HG03135 (cell line): Measurements from ENCODE around the gene TMED9.
A peak's percentile ranks its signal among the peaks of the same experiment; 100 is the strongest.

ENCODE experiments used
- ATAC-seq: cut with Tn5 transposase; IDR thresholded peaks from one replicate; pipeline ENCODE4 v1.9.1; 2021; ENCODE audit warnings: mild to moderate bottlenecking, moderate library complexity; ENCODE audit not compliant: unreplicated experiment

The TMED9 gene

DNA sequence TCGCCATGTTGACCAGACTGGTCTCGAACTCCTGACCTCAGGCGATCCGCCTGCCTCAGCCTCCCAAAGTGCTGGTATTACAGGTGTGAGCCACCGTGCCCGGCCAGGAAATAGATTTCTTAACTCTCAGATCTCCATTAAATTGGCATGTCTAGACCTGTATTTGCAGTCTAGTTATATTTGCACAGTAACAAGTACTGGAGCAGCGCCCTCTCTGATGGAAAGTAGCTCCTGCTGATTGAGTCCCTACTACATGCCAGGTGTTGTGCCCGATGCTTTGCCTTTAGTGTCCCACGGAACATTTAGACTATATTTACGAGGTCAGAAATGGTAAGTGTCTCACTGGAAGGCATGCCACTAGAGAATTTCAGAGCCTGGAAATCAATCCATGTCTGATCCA is 15.8 kb upstream of the TMED9 start:
- ATAC-seq = no peak

DNA sequence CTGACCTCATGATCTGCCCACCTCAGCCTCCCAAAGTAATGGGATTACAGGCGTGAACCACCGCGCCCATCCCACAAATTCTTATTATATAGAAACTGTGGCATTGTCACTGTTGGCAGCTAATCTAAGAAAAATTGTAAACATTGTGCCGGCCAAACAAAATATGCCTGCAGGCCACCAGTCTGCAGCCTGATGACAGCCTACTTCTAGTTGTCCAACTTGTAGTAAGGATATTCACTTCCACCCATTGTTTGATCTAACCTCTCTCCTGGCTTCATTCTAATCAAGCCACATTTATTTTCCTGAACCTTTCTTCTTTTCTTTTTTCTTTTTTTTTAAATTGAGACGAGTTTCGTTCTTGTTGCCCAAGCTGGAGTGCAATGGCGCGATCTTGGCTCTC is 13.7 kb upstream of the TMED9 start:
- no peak for ATAC-seq

DNA sequence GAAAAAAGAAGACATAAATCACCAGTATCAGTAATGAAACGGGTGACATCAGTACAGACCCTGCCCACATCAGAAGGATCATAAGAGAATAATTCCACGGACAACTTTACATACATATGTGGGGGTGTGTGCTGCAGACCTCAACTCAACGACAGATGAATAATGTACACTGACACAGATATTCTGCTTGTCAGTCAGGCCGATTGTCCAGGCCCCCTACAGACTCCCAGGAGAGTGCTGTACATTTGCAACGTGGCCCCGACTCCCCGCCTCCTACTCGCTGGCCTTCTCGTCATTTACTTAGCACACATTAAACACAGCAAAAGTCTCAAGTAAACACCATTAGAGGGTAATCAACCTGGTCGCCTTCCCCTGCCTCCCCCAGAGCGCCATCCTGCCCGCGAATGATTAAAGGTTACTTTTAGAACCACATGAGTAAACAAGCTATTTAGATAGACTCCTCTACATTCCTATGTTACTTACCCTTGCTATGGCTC is 3.5 kb upstream of the TMED9 start:
- ATAC-seq = no peak

DNA sequence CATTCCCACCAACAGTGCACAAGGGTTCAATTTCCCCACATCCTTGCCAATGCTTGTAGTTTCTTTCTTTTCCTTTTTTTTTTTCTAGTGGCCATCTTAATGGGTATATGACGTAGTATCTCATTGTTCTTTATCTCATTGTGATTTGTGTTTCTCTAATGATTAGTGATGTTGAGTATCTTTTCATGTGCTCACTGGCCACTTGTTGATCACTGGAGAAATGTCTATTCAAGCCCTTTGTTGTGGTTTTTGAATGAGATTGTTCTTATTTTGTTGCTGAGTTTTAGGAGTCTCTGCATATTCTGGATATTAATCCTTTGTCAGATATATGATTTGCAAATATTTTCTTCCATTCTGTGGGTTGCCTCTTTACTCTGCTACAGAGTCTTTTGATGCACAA is 1.6 kb upstream of the TMED9 start:
- ATAC-seq = no peak

DNA sequence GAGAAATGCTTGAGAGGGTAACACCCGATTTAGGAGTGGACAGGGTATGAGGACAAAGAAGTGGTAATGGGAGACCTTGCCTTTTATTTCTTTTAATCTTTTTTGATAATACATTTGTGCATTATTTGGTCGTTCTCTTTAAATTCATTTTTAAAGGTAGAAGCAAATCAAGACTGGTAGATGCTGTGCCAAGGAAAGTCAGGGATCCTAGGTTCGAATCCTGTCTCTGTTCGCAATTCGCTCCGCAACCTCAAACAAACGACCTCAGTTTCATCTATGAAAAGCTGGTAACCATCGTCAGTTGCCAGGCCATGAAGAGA is 353 bp upstream of the TMED9 start:
- ATAC-seq = no peak

DNA sequence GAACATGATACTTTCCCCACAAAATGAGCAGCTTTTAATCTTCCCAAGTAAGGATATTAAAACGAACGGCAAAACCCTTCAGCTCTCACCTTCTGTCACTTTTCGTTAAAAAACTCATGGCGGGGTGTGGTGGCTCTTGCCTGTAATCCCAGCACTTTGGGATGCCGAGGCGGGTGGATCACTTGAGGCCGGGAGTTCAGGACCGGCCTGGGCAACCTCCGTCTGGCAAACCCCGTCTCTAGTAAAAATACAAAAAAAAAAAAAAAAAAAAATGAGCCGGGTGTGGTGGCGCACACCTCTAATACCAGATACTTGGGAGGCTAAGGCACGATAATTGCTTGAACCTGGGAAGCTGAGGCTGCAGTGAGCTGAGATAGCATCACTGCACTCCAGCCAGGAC is 902 bp downstream of the TMED9 start:
- no peak for ATAC-seq

DNA sequence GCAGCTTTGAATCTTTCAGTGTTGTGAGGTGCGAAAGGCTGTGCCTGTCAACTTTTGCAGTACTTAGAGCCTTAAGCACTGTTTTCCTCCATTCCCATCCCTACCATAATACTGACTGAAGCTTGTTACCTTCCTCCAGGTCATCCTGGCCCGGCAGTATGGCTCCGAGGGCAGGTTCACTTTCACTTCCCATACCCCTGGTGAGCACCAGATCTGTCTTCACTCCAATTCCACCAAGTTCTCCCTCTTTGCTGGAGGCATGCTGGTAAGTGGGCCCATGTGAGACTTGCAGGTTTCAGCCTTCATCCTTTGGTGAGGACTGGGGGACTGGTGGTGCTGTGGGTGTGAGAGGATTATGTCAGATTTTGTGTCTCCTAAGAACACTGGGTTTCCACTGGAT is 1.5 kb downstream of the TMED9 start:
- ATAC-seq = no peak

DNA sequence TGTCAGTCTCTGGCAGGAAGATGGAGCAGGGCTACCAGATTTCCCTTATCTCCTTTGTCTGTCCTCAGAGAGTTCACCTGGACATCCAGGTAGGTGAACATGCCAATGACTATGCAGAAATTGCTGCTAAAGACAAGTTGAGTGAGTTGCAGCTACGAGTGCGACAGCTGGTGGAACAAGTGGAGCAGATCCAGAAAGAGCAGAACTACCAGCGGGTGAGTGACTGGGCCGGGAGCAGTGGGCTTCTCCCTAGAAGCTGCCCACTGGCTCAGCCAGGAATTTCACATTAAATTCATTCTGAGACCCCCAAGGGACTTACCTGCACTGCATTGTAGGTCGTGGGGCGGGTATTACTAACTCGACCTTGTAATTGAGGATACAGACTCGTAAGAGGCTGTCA is 2.1 kb downstream of the TMED9 start:
- no peak for ATAC-seq

DNA sequence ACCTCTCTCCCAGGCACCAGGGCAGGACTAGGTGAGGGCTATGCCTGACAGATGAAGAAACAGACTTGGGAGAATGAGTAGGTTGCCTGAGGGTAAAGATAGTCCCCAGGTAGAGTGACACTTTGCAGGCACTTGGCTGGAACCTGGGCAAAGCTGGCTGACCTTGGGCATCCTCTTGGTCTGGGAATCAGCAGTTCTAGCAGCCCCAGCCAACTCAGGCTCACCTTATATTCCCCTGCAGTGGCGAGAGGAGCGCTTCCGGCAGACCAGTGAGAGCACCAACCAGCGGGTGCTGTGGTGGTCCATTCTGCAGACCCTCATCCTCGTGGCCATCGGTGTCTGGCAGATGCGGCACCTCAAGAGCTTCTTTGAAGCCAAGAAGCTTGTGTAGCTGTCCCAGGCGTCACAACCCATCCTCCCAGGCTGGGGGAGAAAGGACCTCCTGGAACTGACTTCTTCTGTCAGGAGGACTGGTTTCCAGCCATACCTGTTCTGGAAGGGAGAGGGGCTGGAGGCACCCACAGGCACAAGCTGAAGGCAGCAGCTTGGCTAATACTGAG is 3.1 kb downstream of the TMED9 start:
- ATAC-seq = no peak

DNA sequence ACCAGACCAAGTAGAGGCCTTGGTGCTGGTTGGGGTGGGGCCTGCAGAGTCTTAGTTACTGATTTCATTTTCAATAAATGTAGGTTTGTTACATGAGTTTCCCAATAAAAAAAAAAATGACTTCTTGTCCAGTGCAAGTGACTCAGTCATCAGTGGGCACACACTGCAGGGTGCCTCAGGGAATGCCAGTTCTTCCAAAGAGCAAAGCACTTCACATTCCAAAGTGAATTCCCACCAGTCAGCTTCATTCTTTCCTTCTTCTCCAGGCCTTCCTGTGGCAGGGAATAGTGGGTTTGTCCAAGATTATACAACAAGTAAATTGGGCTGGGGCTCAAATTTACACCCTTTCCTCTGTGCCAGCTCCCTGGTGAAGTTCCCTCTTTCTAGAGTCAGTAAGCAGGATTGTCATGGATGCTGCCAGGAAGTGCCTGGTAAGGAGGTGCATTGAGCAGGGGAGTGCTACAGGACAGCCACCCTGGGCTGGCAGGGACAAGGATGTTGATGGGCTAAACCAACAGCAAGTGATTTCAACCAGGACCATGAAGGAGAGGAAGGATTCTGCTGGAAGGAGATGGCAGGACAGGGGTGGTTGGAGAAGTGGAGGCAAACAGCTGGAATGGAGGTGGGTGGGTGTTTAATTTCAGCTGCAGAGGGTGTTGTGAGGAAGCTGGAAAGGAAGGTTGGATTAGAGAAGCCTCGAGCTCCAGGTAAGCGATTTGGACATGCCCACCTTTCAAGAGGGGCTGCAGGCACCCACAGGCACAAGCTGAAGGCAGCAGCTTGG is 4.2 kb downstream of the TMED9 start:
- no peak for ATAC-seq

DNA sequence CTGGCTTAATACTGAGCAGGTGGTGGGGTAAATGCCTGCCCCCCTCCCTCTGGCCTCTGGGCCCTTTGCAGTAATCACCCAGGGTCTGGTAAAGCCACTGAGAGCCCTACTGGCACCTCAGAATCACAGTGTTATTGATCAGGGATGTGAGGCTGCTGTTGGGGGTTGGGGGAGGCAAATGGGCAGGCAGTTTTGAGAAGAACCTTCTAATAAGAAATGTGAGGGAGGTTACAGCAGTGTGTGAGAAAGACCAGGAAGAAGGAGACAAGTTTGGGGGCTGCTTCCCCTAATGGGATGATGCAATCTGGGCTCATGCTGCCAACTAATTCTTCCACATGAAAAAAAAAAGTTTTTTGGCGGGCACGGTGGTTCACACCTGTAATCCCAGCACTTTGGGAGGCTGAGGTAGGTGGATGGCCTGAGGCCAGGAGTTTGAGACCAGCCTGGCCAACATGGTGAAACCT is 4.8 kb downstream of the TMED9 start:
- no peak for ATAC-seq

DNA sequence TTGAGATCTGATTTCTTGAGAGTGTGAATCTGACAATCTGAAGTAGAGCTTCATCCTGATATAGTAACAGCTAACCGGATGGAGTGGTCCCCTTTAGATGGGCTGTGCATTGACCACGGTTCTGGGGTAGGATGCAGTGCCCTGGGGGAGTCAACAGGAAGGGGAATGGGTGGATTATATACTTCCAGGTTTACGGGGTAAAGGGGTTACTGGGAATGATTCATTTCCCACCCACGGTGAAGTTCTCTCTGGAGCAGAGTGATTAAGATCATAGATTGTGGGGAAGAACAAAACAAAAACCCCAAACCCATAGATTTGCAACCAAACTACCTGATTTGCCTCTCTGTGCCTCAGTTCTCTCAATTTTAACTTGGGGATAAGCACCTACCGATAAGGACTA is 6.5 kb downstream of the TMED9 start:
- no peak for ATAC-seq

DNA sequence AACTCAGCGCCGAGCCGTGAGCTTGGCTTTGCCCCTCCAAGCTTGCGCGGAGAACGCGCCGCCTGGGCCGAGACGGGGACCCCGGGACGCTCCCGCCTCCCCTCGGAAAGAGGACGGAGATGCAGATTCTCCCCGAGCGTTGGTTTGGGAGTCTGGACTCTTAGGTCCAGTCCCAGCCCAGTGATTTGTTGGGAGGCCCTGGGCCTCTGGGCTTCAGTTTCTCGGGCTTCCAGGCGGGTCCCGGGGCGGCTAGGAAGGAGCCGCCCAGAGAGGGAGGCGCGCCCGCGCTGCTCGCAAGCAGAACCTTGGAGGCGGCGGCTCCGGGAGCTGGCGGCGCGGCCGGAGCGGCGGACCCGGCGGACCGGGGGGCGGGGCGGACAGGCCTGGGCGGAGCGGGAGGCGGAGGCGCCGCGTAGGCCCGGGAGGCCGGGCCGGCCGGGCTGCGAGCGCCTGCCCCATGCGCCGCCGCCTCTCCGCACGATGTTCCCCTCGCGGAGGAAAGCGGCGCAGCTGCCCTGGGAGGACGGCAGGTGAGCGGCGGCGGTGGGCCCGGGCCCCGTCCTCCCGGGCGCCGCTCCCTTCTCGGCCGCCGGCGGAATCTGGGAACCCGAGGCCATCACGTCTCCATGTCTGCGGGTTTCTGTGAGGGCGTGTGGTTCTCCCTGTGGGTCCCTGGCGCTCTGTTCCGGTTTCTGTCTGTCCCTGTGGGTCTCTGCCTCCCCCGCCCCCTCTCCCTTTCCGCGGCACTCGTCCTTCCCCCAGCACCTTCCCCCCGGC is 7.9 kb downstream of the TMED9 start, which contains the start of gene B4GALT7:
B4GALT7 (plus strand) TSS at position 402 of the 777 bp plus-strand sequence; CDS start at position 481, 79 bp downstream.
- peak; percentile 73 for ATAC-seq

DNA sequence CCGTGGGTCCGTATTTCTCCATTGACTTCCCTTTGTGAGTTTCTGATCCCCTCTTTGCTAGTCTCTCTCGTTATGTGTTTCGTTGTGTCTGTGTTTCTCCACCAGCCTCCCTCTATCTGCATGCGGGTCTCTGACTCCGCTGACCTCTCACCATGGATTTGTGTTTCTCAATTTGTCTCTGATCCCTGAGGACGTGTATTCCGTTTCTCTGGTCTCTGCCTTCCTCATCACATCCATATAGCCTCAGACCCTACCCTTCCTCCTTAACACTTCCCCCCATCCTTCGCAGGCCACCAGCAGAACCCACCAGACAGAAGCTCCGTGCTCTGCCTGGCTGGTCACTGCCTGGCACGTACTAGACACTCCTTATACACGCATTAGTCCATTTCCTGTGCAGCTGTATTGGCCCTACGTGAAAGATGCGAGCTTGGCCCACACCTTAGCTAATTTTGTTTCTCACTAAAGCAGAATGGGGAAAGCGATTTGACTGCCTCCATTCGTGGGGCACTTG is 8.6 kb downstream of the TMED9 start:
- peak; percentile 1 for ATAC-seq

DNA sequence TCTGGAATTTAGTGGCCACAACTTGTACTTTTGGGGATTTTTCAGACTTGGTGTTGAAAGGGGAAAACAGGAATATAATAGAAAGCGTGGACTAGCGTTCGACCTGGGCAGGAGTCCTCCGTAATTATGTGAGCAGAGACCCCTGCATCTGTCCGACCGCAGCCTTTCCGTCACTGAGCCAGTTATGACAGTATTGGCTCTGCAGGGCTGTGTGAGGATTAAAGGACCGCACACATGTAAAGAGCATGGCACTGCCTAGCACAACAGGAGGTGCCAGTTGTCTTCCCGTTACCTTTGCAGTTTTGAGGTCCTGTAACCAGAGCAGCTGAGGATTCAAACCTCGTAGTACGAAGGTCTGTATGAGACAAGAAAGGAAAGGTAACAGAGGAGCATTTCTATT is 9.1 kb downstream of the TMED9 start:
- no peak for ATAC-seq

DNA sequence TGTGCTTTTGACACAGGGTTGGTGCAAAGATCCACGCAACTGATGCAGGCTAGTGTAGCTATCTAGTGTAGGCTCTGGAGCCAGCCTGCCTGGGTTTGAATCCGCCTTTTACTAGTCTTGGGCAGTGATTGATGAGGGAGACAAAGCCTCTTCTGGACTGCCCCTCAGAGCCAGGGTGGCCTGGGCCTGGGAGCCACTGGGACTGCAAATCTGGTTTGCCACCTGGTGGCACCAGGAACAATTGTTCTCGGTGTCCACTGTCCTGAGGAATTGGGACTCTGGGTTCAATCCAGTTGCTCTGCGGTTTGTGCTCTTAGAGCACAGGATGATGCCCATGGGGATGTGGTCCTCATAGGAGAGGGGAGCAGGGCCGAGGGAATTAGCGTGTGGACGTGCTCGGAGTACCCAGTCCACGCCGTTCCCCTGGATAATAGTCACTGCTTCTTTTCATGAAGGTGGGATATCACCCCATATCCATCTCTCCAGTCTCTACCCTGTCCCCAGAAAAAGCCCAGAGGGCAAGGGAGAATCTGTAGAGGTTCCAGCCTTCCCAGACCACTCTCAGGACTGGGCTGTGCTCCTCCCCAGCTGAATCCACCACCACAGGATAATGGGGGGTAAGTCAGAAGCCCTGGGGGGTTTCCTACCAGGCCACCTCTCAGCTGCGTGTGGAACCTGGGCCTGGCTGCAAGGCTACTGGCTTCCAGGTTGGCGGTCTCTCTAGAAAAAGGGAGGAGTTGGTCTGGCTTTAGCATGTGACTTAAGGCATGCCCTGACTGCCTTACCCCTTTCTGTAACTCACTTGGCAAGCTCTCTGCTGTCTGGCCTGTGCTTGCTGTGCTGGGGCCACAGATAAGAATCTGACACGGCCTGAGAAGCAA is 9.8 kb downstream of the TMED9 start:
- ATAC-seq = no peak

DNA sequence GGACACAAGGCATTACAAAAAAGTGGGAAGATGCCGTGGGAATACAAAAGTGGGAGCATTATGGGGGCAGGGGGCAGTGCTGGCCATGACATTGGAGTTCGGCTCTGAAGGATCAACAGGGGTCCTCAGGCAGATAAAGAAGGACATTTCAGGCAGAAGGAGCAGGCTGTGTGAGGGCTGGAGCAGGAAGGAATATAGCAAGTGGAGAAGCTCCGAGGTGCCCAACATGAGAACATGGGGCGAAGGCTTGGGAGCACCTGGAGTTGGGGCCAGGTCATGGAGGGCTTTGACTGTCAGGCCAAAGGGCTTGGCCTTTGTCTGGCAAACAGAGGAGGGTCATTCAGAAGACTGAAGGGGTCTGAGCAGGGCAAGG is 10.4 kb downstream of the TMED9 start:
- no peak for ATAC-seq

DNA sequence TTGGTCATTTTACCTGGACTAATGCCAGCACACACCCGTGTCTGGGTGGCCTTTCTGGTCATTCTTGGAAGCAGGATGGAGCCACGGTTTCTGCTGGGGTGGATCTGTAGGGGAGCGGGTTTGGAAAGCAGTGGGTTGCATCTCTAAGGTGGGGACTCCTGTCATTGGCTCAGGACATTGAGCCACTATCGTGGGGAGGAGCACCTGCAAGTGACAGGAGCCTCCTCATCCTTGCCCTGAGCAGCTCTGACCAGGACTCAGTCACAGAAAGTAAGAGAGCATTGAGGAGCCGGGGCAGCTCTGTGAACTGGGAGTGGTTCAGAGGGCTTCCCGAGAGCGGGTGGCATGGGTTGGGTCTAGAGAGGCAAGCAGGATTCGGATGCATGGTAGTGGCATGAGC is 11.6 kb downstream of the TMED9 start:
- no peak for ATAC-seq

DNA sequence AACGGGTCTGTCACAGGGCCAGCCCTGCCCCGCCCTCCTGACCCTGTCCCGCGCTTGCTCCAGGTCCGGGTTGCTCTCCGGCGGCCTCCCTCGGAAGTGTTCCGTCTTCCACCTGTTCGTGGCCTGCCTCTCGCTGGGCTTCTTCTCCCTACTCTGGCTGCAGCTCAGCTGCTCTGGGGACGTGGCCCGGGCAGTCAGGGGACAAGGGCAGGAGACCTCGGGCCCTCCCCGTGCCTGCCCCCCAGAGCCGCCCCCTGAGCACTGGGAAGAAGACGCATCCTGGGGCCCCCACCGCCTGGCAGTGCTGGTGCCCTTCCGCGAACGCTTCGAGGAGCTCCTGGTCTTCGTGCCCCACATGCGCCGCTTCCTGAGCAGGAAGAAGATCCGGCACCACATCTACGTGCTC is 12.1 kb downstream of the TMED9 start:
- no peak for ATAC-seq

DNA sequence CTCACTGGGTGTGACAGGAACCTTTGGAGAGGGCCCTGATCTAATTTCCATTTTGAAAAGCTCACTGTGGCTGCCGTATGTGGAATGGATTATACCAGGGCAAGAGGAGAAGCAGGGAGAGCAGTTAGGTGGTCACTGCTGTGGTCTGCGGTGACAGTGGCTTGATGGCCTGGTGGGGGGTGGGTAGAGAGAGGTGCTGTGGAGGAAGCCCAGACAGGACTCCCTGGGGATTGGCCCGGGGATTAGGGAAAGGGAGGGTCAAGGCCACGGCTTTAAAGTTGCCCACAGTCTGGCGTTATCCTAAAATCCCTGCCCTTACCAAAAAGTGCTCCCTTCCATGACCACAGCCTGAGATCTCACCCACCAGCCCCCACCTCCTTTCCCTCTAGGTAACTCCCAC is 12.7 kb downstream of the TMED9 start:
- ATAC-seq = no peak

DNA sequence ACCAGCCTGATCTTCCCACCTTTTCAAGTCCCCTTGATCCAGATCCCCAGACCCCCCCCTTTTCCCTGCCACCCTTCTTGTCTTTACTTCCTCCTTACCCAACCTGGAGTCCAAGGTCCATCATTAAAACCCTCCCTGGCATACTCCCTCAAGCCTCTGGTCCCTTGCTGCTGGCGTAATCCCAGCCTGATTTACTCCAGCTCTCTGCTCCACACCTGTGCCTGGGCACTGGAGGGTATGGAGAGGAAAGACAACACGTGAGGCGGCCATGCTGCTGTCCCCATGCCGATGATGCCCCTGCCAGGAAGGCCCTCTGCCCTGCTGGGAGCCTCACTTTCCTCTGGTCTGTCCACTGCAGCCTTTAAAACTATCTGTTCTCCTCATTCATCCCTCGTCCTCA is 13.1 kb downstream of the TMED9 start:
- no peak for ATAC-seq
